GM12878 (cell line): ENCODE data around the gene ECM1. TPM values are rescaled to one million over a fixed set of nuclear protein-coding genes. Genes with fewer than 3 reads are reported as not detected.

Experiments
- ATAC-seq: fragments of 200-7000 bp; cut with Tn5 transposase; 3 replicates; pipeline ENCODE4 v1.9.1; 2020; ENCODE audit warnings: mild to moderate bottlenecking, moderate library complexity
- BruUV-seq: library from RNA; stranded (reverse); fragments of 400-500 nt; replicated peaks from 2 replicates; lab custom pipeline; 2021; lab: Mats Ljungman, UMichigan
- CTCF ChIA-PET: fragments of 300-600 bp; sonication (Branson Sonifier 250); formaldehyde crosslinking; extraction: SDS; loops from one replicate; lab custom pipeline; 2021; ENCODE audit warnings: inconsistent platforms; lab: Yijun Ruan, JAX
- POLR2A ChIA-PET: fragments of 350-600 bp; formaldehyde crosslinking; extraction: SDS; loops from one replicate; lab custom pipeline; 2021; ENCODE audit warnings: inconsistent platforms; lab: Charles Lee
- RAD21 ChIA-PET: fragments of 300-600 bp; sonication (Branson Sonifier 250); formaldehyde crosslinking; loops from one replicate; lab custom pipeline; 2023; ENCODE audit warnings: antibody characterized with exemption; ENCODE audit not compliant: unreplicated experiment; lab: Charles Lee
- SMC1A ChIA-PET: fragments of 300-600 bp; sonication (Branson Sonifier 250); formaldehyde crosslinking; loops from one replicate; lab custom pipeline; 2023; ENCODE audit not compliant: unreplicated experiment, uncharacterized antibody; lab: Charles Lee
- DNase-seq: peaks from one replicate; pipeline ENCODE4 v3.0.0-alpha.2; 2011; ENCODE audit warnings: low read depth, low spot score
- FAIRE-seq: peaks from 3 replicates; lab custom pipeline; 2011; peaks lifted over from hg19 to GRCh38; lab: Jason Lieb, UNC
- H2AFZ ChIP-seq: 2 replicates; pipeline ENCODE4 v1.6.0; 2011; ENCODE audit warnings: low read depth, low read length, control low read depth; ENCODE audit not compliant: control insufficient read depth
- H3K27ac ChIP-seq: 2 replicates; pipeline ENCODE4 v1.5.1; 2011; ENCODE audit warnings: control low read depth; ENCODE audit not compliant: control insufficient read depth, insufficient read depth
- H3K27me3 ChIP-seq, 2 experiments: replicated peaks in 1 of 2; 2 replicates each; pipeline versions ENCODE4 v1.6.0 to v1.6.1; 2011; ENCODE audit warnings: low read length in 1 of 2; ENCODE audit not compliant: control insufficient read depth in 2 of 2, insufficient read depth in 2 of 2
- H3K36me3 ChIP-seq, 2 experiments: 2 replicates each; pipeline ENCODE4 v1.5.1; 2011; ENCODE audit warnings: low read length in 1 of 2; ENCODE audit not compliant: control insufficient read depth in 2 of 2, insufficient read depth in 2 of 2
- H3K4me1 ChIP-seq: 2 replicates; pipeline ENCODE4 v1.6.1; 2011; ENCODE audit warnings: mild to moderate bottlenecking, low read length, moderate library complexity, mixed read lengths; ENCODE audit not compliant: control insufficient read depth, insufficient read depth
- H3K4me2 ChIP-seq: 2 replicates; pipeline ENCODE4 v1.6.0; 2011; ENCODE audit warnings: control low read depth; ENCODE audit not compliant: control insufficient read depth, insufficient read depth
- H3K4me3 ChIP-seq: fragments of 200-600 bp; sonication (generic); 2 replicates; pipeline ENCODE4 v1.5.1; 2016
- H3K79me2 ChIP-seq: 2 replicates; pipeline ENCODE4 v1.6.0; 2011; ENCODE audit warnings: low read length; ENCODE audit not compliant: control insufficient read depth, insufficient read depth
- H3K9ac ChIP-seq: 2 replicates; pipeline ENCODE4 v1.8.0; 2011; ENCODE audit warnings: low read length, control low read depth, mixed read lengths; ENCODE audit not compliant: control insufficient read depth, insufficient read depth
- H3K9me3 ChIP-seq: replicated peaks from 3 replicates; pipeline ENCODE4 v1.5.1; 2011; ENCODE audit warnings: mild to moderate bottlenecking, low read length; ENCODE audit not compliant: control insufficient read depth, insufficient read depth
- H4K20me1 ChIP-seq: 2 replicates; pipeline ENCODE4 v1.6.0; 2011; ENCODE audit not compliant: control insufficient read depth, insufficient read depth
- ATF2 ChIP-seq: IDR thresholded peaks from 2 replicates; pipeline ENCODE4 v1.6.1; 2012; ENCODE audit warnings: low read length, inconsistent platforms
- BRCA1 ChIP-seq: IDR thresholded peaks from 2 replicates; pipeline ENCODE4 v1.6.1; 2011; ENCODE audit warnings: low read depth, low read length, improper control_type of control experiment
- CBX5 ChIP-seq: sonication (generic); IDR thresholded peaks from 2 replicates; pipeline ENCODE4 v1.6.1; 2016; ENCODE audit warnings: low read depth, moderate library complexity, mild to moderate bottlenecking, inconsistent platforms
- CTCF ChIP-seq, 3 experiments: IDR thresholded peaks in 2 of 3; conservative IDR thresholded peaks in 1 of 3; 2 replicates each; pipeline ENCODE4 v1.5.1; 2011; ENCODE audit warnings: low read depth in 3 of 3, low read length in 3 of 3, mild to moderate bottlenecking in 3 of 3, control low read depth in 2 of 3, moderate library complexity in 2 of 3, inconsistent platforms in 1 of 3, mixed read lengths in 1 of 3; ENCODE audit not compliant: control insufficient read depth in 2 of 3, insufficient read depth in 1 of 3; ENCODE audit errors: extremely low read depth in 1 of 3
- E2F4 ChIP-seq: IDR thresholded peaks from 2 replicates; pipeline ENCODE4 v1.6.1; 2012; ENCODE audit warnings: low read depth, low read length, improper control_type of control experiment
- ETV6 ChIP-seq, 2 experiments: fragments of 450-650 bp in 1 of 2; IDR thresholded peaks in 1 of 2; conservative IDR thresholded peaks in 1 of 2; 2 replicates each; pipeline ENCODE4 v1.6.1; 2014; ENCODE audit warnings: antibody characterized with exemption in 1 of 2, borderline replicate concordance in 1 of 2, low read depth in 1 of 2, mild to moderate bottlenecking in 1 of 2, moderate library complexity in 1 of 2
- FOS ChIP-seq: IDR thresholded peaks from 3 replicates; pipeline ENCODE4 v1.6.1; 2011; ENCODE audit warnings: borderline replicate concordance; ENCODE audit not compliant: insufficient read length; ENCODE audit errors: extremely low read depth
- FOXK2 ChIP-seq: fragments of 450-650 bp; IDR thresholded peaks from 2 replicates; pipeline ENCODE4 v1.6.1; 2017; ENCODE audit warnings: mild to moderate bottlenecking, moderate library complexity
- HDGF ChIP-seq: fragments of 450-650 bp; IDR thresholded peaks from 2 replicates; pipeline ENCODE4 v1.6.1; 2016; ENCODE audit warnings: antibody characterized with exemption
- RUNX3 ChIP-seq: IDR thresholded peaks from 2 replicates; pipeline ENCODE4 v1.6.1; 2012; ENCODE audit warnings: low read length, inconsistent platforms
- SIN3A ChIP-seq: IDR thresholded peaks from 2 replicates; pipeline ENCODE4 v1.6.1; 2012; ENCODE audit warnings: low read depth, low read length, improper control_type of control experiment
- ZNF384 ChIP-seq: IDR thresholded peaks from 2 replicates; pipeline ENCODE4 v1.6.1; 2012; ENCODE audit warnings: low read depth, mild to moderate bottlenecking, low read length, improper control_type of control experiment, borderline replicate concordance
- WGBS: methylation state at CpG from one replicate; pipeline ENCODE4 v1.1.6; 2016; ENCODE audit warnings: low lambda C conversion rate; ENCODE audit not compliant: insufficient replicate concordance, insufficient coverage; ENCODE audit errors: missing lambda C conversion rate; 5-methylcytosine and 5-hydroxymethylcytosine counted together
- in situ Hi-C: fragments of 300-500 bp; cut with MboI; formaldehyde crosslinking; loops from 9 replicates; pipeline ENCODE4 v1.14.3; 2018; ENCODE audit warnings: mixed read lengths
- intact Hi-C: fragments of 100-400 bp; cut with micrococcal nuclease; formaldehyde crosslinking; loops from one replicate; pipeline ENCODE4 v1.14.2; 2022; ENCODE audit not compliant: unreplicated experiment
- polyA plus RNA-seq, 11 experiments: library from polyadenylated mRNA; depleted of rRNA in 4 of 11; unstranded in 6 of 11; stranded (reverse) in 5 of 11; fragments of >200 nt; fragmentation: Nextera tagmentation in 4 of 11; fragmentation: Illumina TruSeq in 1 of 11; extraction: Ambion mirVana in 4 of 11; extraction: Trizol in 1 of 11; gene quantifications; 1 replicate in 1 of 11; 2 replicates in 10 of 11; pipeline versions ENCODE4 v1.2.1 to v1.2.3, GENCODE V29; 2011 to 2016; ENCODE audit warnings: inconsistent platforms in 2 of 11, missing spikeins in 2 of 11, low read depth in 1 of 11
- total RNA-seq, 4 experiments: library from RNA; depleted of rRNA in 3 of 4; stranded (reverse); fragments of >200 nt in 3 of 4; fragmentation: Illumina TruSeq in 1 of 4; extraction: Trizol in 1 of 4; gene quantifications; 2 replicates each; pipeline versions ENCODE4 v1.2.1 to v1.2.3, GENCODE V29; 2013 to 2021
- TF ChIP-seq, protein P1 (sequence below): IDR thresholded peaks from 2 replicates; pipeline ENCODE4 v1.6.1; 2012; ENCODE audit warnings: low read depth, low read length, improper control_type of control experiment
- TF ChIP-seq, protein P2 (sequence below): fragments of 450-650 bp; IDR thresholded peaks from 2 replicates; pipeline ENCODE4 v1.6.1; 2017; ENCODE audit warnings: borderline replicate concordance

Gene ECM1
- total and polyA plus RNA-seq, 10 of the 15 experiments (the other 5 are each of a cell fraction or from before 2014, with no cell fraction given): 0.06 to 1.3 (median 0.60) TPM

DNA sequence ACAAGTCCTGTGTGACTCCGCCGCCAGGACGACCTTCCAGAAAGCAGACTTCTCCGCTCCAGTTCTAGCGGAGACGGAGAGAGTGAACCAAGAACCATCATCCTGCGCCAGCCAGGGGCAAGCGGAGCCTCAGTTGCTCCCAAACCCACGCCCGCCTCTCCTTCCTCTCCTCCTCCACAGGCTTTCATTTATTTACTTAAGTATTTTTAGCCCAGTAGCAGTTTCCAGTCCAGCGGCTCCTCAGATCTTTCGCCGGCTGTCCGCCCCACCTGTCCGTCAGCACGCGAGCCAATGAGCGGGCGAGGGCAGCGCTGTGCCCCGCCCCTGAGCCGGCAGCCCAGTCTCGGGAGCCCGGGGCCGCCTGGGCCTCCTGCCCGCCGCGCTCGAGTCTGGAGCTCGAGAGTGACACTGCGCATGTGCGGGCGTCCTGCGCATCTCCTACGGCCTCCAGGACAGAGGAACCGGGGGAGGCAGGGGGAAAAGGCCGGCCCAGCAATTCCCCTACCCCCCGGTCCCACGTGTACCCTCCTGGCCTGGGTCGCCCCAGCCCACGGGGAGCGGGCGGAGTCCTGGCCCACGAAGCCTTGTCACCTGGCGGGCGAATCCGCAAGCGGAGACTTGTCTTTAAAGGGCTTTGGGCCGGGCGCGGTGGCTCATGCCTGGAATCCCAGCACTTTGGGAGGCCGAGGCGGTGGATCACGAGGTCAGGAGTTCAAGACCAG, 7.6 kb downstream of the ECM1 start, which contains the start of gene FALEC:
TSS of gene FALEC (plus strand) at position 425 of the 722 bp plus-strand sequence.
- H3K4me1 ChIP-seq: peaks cover 17% of the 10 kb centered on the region
- RAD21 ChIA-PET: interaction anchor here (0.7 to 1.8 kb wide), 8 partner anchors 14 to 260 kb away, joined by 3 to 8 read pairs (median 4); partner anchors contain the start of genes MCL1 and TARS2
- TF ChIP-seq CBX5 (no peak), FOS (no peak), E2F4 (no peak), RUNX3 (no peak), BRCA1 (no peak), CTCF (IDR thresholded peaks at IDR 0.05 in 2 of 3, conservative IDR thresholded peaks at IDR 0.05 in 1 of 3; ENCODE audit: control insufficient read depth in 2 of 3, extremely low read depth in 1 of 3, insufficient read depth in 1 of 3, low read depth in 3 of 3, low read length in 3 of 3) (no peak), ZNF384 (no peak), SIN3A (no peak), HDGF (peak; percentile 51; the same call in 1 of the 2 replicates), ETV6 (conservative IDR thresholded peaks at IDR 0.05 in 1 of 2, IDR thresholded peaks at IDR 0.05 in 1 of 2; ENCODE audit: borderline replicate concordance in 1 of 2, low read depth in 1 of 2) (no peak), FOXK2 (no peak), ATF2 (no peak)
- TF ChIP-seq, protein P1, sequence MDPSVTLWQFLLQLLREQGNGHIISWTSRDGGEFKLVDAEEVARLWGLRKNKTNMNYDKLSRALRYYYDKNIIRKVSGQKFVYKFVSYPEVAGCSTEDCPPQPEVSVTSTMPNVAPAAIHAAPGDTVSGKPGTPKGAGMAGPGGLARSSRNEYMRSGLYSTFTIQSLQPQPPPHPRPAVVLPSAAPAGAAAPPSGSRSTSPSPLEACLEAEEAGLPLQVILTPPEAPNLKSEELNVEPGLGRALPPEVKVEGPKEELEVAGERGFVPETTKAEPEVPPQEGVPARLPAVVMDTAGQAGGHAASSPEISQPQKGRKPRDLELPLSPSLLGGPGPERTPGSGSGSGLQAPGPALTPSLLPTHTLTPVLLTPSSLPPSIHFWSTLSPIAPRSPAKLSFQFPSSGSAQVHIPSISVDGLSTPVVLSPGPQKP: no peak
- TF ChIP-seq, protein P2, sequence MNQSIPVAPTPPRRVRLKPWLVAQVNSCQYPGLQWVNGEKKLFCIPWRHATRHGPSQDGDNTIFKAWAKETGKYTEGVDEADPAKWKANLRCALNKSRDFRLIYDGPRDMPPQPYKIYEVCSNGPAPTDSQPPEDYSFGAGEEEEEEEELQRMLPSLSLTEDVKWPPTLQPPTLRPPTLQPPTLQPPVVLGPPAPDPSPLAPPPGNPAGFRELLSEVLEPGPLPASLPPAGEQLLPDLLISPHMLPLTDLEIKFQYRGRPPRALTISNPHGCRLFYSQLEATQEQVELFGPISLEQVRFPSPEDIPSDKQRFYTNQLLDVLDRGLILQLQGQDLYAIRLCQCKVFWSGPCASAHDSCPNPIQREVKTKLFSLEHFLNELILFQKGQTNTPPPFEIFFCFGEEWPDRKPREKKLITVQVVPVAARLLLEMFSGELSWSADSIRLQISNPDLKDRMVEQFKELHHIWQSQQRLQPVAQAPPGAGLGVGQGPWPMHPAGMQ: no peak

More for the DNA sequence above, 7.6 kb downstream of the ECM1 start, which contains the start of gene FALEC:
- Histone ChIP-seq H2AFZ (peak within 1 kb of the TSS; percentile 95), H4K20me1 (no peaks in the 10 kb centered on the region), H3K4me3 (peak within 1 kb of the TSS; percentile 74), H3K9me3 (no peaks in the 10 kb centered on the region), H3K79me2 (no peaks in the 10 kb centered on the region), H3K4me2 (peak within 1 kb of the TSS; percentile 98), H3K27me3 (no peaks in the 10 kb centered on the region), H3K27ac (peak within 1 kb of the TSS; percentile 50; the same call in 1 of the 2 replicates), H3K9ac (peak within 1 kb of the TSS; percentile 67), H3K36me3 (no peaks in the 10 kb centered on the region; a peak in 1 of 4 replicates)
- no TSS peak for BruUV-seq
- FAIRE-seq (peak; percentile 92), ATAC-seq (peak; percentile 99), DNase-seq (peak; percentile 74)
- WGBS: 2% methylated on average over 54 of the region's 54 CpGs
- ChIA-PET CTCF (interaction anchor here (0.6 to 3.3 kb wide), 15 partner anchors 10 to 587 kb away, joined by 3 to 36 read pairs (median 5); no protein-coding TSS in a partner anchor), POLR2A (interaction anchor here (0.7 to 1.6 kb wide), 8 partner anchors 17 to 182 kb away, joined by 3 to 5 read pairs (median 3); partner anchors contain the start of genes ENSA and GOLPH3L), SMC1A (interaction anchor here (0.7 to 4.1 kb wide), 13 partner anchors 8 to 491 kb away, joined by 3 to 26 read pairs (median 3); partner anchors contain the start of genes ECM1, ENSA, MINDY1 and RPRD2)
- intact Hi-C loops (loop anchor here (5.0 kb wide), 2 partner anchors 53 to 258 kb away; partner anchors contain the start of gene CA14), in situ Hi-C loops (no loop called here)
